HG03565 (cell line): Measurements from ENCODE around the gene PHF12.

ENCODE experiments used
- ATAC-seq: cut with Tn5 transposase; IDR thresholded peaks from one replicate; pipeline ENCODE4 v1.9.1; 2021; ENCODE audit warnings: mild to moderate bottlenecking, moderate library complexity; ENCODE audit not compliant: unreplicated experiment

The PHF12 gene

GRCh38 chr17:28951428-28951990 is at the start of gene PHF12:
TSS of gene PHF12 (minus strand) at chr17:28951518. CDS start at chr17:28950960, 558 bp downstream.
- ATAC-seq: peak; percentile 59

- no peak for ATAC-seq
These were observed 49.7 kb upstream of the PHF12 start for GRCh38 chr17:29000973-29001372.

- ATAC-seq: no peak
These were observed 47.9 kb upstream of the PHF12 start for GRCh38 chr17:28999206-28999605.

GRCh38 chr17:28997806-28998205 is 46.5 kb upstream of the PHF12 start:
- ATAC-seq: no peak

- ATAC-seq: no peak
These were observed 45.3 kb upstream of the PHF12 start for GRCh38 chr17:28996554-28997096.

- no peak for ATAC-seq
These were observed 42.5 kb upstream of the PHF12 start for GRCh38 chr17:28993645-28994426.

GRCh38 chr17:28992625-28993600 is 41.6 kb upstream of the PHF12 start:
- ATAC-seq: no peak

- ATAC-seq: no peak
These were observed 40.9 kb upstream of the PHF12 start for GRCh38 chr17:28992185-28992584.

- no peak for ATAC-seq
These were observed 40.5 kb upstream of the PHF12 start for GRCh38 chr17:28991779-28992178.

- ATAC-seq: no peak
These were observed 37.7 kb upstream of the PHF12 start for GRCh38 chr17:28989028-28989427.

- ATAC-seq: no peak
These were observed 37.2 kb upstream of the PHF12 start for GRCh38 chr17:28988475-28988874.

- ATAC-seq: no peak
These were observed 35.7 kb upstream of the PHF12 start for GRCh38 chr17:28986714-28987655.

GRCh38 chr17:28985950-28986713 is 34.8 kb upstream of the PHF12 start:
- no peak for ATAC-seq

GRCh38 chr17:28983286-28984230 is 32.2 kb upstream of the PHF12 start:
- ATAC-seq: no peak

- ATAC-seq: no peak
These were observed 30.9 kb upstream of the PHF12 start for GRCh38 chr17:28982131-28982793.

- ATAC-seq: no peak
These were observed 27.1 kb upstream of the PHF12 start for GRCh38 chr17:28978356-28978964.

GRCh38 chr17:28977659-28978355 is 26.5 kb upstream of the PHF12 start:
- no peak for ATAC-seq
